Caki2 (cell line): ENCODE results near the gene OR7C1. TPM values are rescaled to one million over a fixed set of nuclear protein-coding genes. Genes with fewer than 3 reads are reported as not detected.
"Not testable (repeated sequence)": the region's sequence is repeated elsewhere in the genome, so short reads cannot be mapped to it uniquely, and the experiment has no call there.

Experiments
- DNase-seq: peaks from one replicate; pipeline ENCODE4 v3.0.0-alpha.2; 2015; ENCODE audit warnings: low read depth
- in situ Hi-C: cut with HindIII; loops from 2 replicates; pipeline ENCODE4 v1.10.0; 2016; ENCODE audit warnings: low sequenced_read_pairs, low pct_unique_long_range_greater_than_20kb, mixed read lengths
- total RNA-seq: library from RNA; depleted of rRNA; stranded (reverse); fragments of >200 nt; shearing (Covaris generic); gene quantifications from 2 replicates; pipeline ENCODE4 v1.2.3, GENCODE V29; 2014; ENCODE audit warnings: low replicate concordance

OR7C1 gene
- total RNA-seq, 1 experiment from 2014 or later, result not detected

GRCh38 chr19:14795078-14795721 is 39.8 kb downstream of the OR7C1 start:
- in situ Hi-C loops, result no loop called here
- peak; percentile 13 for DNase-seq

DNA sequence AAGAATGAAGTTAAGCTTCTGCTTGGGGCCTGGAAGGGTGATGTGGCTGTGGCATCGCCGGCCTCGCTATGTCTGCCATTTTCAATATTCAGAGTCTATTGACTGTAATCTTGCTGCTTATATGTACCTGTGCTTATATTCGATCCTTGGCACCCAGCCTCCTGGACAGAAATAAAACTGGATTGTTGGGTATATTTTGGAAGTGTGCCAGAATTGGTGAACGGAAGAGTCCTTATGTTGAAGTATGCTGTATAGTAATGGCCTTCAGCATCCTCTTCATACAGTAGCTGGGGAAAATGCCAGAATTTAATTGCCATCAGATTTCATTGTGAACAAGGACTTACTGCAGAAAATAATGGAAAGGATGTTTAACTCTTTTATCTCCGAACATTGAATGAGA is 42.7 kb downstream of the OR7C1 start:
- in situ Hi-C loops, result not testable (repeated sequence)

GRCh38 chr19:14786421-14786851 is 48.5 kb downstream of the OR7C1 start:
- DNase-seq, result no peak
- in situ Hi-C loops, result no loop called here

More for the DNA sequence above, 42.7 kb downstream of the OR7C1 start:
- not testable (repeated sequence) for DNase-seq

DNA sequence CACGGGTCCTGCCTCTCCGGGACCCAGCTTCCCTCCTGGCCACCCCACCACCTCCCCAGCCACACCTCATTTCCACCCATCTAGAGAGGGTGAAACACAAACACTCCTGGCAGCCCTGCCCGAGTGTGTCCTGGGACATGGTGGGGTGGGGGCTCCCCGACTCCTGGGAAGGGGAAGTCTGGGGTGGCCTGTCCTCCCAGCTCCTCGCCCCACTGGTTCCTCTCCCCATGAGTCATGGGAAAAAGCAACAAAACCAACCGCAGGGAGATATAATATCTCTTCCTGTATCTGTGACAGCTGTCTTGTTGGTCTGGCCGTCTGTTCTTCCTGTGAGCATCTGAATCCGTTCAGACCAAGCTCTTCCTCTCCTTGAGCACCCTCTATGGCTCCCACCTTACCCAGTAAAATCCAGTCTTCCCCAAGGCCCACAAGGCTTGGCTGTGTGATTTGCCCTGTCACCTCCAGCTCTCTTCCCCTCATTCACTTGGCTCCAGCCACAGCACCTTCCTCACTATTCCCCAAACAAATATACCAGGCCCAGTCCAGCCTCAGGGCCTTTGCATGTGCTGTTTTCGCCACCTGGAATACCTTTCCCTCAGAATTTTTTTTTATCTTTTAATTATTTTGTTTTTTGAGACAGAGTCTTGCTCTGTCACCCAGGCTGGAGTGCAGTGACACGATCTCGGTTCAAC is 49.7 kb downstream of the OR7C1 start:
- in situ Hi-C loops, result not testable (repeated sequence)
- DNase-seq, result peak; percentile 50

- DNase-seq, in situ Hi-C loops: not testable (repeated sequence)
Observed at GRCh38 chr19:14784730-14785101, 50.3 kb downstream of the OR7C1 start.

DNA sequence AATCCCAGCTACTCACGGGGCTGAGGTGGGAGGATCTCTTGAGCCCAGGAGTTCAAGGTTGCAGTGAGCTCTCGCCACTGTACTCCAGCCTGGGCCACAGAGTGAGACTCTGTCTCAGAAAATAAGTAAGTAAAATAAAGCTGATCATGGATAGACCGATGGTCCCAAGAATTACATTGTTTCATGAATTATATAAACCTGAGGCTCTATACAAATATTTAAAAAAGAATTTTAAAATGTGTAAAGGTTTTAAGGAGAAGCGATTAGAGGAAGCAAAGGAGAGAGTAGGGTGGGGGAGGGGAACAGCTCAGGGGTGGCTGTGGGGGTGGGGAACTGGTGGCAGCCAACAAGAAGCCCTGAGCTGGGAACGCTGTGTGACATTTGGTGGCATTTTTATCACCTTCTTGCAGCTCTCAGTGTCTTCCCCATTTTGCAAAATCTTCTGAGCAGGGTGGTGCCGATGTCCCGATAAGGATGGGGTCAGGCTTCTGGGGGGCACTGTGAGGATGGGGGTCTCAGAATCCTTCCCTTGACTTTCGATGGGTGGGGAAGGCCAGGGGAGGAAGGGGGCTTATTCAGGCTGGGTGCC is 51.5 kb downstream of the OR7C1 start:
- in situ Hi-C loops, DNase-seq: not testable (repeated sequence)

- in situ Hi-C loops, result no loop called here
- no peak for DNase-seq
Observed at GRCh38 chr19:14782626-14783409, 52.2 kb downstream of the OR7C1 start.

DNA sequence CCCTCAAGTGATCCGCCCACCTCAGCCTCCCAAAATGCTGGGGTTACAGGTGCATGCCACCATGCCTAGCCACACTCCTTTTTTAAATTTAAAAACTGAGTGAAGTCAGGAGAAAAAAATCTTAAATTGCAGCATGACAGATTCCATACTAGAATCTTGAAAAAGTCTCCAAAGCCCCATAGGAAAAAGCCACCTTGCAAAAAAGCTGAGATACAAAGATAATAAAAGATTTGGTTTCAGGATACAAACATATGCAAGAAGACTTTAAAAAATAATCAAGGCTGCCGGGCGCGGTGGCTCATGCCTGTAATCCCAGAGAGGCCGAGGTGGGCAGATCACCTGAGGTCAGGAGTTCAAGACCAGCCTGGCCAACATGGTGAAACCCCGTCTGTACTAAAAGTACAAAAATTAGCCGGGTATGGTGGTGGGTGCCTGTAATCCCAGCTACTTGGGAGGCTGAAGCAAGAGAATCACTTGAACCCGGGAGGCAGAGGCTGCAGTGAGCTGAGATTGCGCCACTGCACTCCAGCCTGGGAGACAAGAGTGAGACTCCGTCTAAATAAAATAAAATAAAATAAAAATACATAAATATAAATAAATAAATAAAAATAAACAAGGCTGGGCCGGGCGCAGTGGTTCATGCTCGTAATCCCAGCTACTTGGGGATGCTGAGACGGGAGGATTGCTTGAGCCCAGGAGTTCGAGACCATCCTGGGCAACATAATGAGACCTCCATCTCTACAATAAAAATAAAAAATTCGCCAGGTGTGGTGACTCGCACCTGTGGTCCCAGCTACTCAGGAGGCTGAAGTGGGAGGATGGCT is 53.1 kb downstream of the OR7C1 start:
- DNase-seq, in situ Hi-C loops: not testable (repeated sequence)

DNA sequence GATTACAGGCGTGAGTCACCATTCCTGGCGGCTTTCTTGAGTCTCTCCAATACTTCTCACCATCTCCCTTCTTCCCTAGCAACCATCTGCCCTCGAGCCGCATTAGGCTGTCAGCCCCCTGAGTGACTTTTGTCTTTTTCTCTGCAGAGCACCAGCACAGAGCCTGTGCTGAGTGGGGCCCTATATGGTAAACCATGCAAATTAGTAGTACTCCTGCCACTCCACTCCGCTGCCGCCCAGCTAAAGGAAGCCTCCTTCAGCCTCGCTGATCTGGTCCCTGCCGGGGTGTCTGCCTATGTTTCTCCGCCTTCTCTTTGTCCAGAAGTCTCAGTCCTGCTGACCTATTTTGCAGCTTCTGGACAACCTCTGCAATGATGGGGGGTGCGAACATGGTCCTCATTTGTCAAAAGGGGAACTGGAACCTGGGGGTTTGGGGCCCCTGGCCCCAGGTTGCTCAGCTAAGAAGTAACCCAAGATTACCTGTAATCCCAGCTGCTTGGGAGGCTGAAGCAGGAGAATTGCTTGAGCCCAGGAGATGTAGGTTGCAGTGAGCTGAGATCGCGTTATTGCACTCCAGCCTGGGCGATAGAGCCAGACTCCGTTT is 54.3 kb downstream of the OR7C1 start:
- in situ Hi-C loops, DNase-seq: not testable (repeated sequence)

GRCh38 chr19:14779151-14779550 is 55.8 kb downstream of the OR7C1 start:
- in situ Hi-C loops, result no loop called here
- DNase-seq, result no peak

DNA sequence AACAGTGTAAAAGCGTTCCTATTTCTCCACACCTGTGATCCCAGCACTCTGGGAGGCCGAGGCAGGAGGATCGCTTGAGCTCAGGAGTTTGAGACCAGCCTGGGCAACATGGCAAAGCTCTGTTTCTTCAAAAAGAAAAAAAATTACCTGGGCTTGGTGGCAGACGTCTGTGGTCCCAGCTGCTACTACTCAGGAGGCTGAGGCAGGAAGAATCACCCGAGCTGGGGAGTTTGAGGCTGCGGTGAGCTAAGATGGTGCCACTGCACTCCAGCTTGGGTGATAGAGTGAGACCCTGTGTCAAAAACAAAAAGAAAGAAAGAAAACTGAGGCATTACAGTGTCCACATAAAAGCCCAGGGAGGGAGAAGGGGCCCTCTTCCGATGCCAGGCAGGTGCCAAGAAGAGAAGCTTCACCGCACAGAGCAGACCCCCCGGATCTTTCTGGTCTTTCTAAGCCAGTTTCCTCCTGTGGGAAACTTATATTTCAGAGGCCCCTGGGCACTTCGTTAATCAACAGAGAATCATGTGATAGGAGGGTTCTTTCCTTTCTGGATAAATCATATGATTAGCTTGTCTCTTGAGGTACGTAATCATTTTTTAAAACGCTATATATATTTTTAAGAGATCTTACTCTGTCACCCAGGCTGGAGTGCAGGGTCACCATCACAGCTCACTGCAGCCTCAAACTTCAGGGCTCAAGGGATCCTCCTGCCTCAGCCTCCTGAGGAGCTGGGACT is 56.7 kb downstream of the OR7C1 start, which contains the start of gene ADGRE2:
ADGRE2 (minus strand) TSS at position 451 of the 736 bp plus-strand sequence. CDS start 1,804 bp downstream, outside the sequence.
- in situ Hi-C loops, DNase-seq: not testable (repeated sequence)

- in situ Hi-C loops, DNase-seq: not testable (repeated sequence)
Observed at GRCh38 chr19:14777645-14778044, 57.3 kb downstream of the OR7C1 start.

GRCh38 chr19:14775869-14776586 is 59.0 kb downstream of the OR7C1 start:
- DNase-seq, result no peak
- in situ Hi-C loops, result no loop called here

GRCh38 chr19:14775326-14775725 is 59.7 kb downstream of the OR7C1 start:
- DNase-seq, in situ Hi-C loops: not testable (repeated sequence)

GRCh38 chr19:14774373-14774772 is 60.6 kb downstream of the OR7C1 start:
- in situ Hi-C loops, result no loop called here
- no peak for DNase-seq

DNA sequence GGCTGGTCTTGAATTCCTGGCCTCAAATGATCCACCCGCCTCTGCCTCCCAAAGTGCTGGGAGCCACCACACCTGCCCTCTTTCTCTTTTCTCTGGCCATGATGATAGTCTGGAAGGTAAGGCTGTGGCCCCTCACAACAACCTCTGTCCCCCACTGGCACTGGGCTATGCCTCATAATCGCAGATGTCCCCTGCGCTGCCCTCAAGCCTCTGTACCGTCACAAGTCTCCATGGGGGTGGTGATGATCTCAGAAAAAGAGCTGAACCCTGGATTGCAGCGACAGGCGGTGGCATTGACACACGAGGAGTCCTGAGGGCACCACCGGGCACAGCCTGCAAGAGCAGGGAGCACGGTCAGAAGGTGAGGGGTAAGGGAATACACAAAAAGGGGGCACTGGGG is 61.3 kb downstream of the OR7C1 start:
- DNase-seq, in situ Hi-C loops: not testable (repeated sequence)
